HG02852 (cell line): ENCODE measurements around the gene ERICH6.
A peak's percentile ranks its signal among the peaks of the same experiment; 100 is the strongest.

Experiments used
- ATAC-seq: cut with Tn5 transposase; IDR thresholded peaks from one replicate; pipeline ENCODE4 v1.9.1; 2021; ENCODE audit warnings: mild to moderate bottlenecking, moderate library complexity; ENCODE audit not compliant: unreplicated experiment

The ERICH6 gene

DNA sequence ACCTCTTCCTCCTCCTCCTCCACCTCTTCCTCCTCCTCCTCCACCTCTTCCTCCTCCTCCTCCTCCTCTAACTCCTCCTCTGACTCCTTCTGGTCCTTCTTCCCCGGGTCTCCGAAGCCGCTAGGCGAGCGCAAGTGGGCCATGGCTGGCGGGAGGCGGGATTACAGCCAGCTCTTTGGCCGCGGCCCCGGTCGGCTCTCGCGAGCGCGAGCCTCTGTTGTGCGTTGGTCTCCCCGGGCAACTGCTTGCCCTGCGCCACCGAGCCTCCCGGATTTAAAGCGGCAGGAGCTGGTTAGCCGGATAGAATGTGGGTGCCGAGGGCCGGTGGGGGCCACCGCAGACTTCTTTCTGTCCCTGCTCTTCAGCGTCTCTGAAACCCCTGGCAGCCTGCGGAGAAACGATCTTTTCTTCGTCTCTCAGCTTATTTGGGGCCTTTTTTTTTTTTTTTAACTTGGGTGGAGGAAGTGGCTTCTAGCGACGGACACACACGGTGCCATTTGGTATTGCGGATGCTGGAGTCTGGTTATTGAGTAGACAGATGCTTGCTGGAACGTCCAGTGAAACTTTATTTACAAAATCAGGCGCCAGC lies at the start of gene ERICH6:
TSS of gene ERICH6 (minus strand) at position 165 of the 589 bp plus-strand sequence. CDS start at position 143, 22 bp downstream.
- ATAC-seq = peak; percentile 98

DNA sequence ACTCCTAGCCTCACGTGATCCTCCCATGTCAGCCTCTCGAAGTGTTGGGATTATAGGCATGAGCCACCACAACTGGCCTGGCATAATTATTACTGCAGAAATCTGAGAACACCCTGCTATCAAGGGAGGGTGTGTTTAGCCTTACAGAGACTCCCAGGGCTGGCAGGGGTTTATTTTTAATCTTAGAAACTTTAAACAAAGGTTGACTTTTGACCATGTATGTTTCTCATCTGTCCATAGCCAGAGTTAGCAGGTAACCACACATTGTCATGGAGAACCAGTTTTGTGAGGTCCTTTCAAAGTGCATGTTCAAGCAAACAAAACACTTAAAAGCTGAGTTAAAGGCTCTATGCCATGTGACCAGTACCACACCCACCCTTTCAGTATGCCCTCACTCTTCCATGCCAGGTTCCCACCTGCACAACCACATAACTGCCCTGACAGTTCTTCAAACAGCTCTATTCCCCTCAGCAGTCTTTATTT lies 48.1 kb upstream of the ERICH6 start:
- no peak for ATAC-seq

DNA sequence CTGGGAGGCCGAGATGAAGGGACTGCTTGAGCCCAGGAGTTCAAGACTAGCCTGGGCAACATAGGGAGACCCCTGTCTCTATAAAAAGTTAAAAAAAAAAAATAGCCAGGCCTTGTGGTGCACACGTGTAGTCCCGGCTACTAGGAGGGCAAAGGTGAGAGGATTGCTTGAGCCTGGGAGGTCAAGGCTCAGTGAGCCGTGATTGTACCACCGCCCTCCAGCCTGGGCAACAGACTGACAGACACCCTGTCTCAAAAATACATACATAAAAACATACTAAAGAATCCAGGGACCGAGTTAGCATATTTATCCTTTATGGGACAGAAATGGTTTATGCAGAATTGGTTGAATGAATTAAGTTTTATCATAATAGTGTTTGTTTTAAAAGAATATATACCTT lies 45.5 kb upstream of the ERICH6 start:
- no peak for ATAC-seq

GRCh38 chr3:150748684-150749047 lies 44.9 kb upstream of the ERICH6 start:
- no peak for ATAC-seq

GRCh38 chr3:150747886-150748683 lies 44.4 kb upstream of the ERICH6 start:
- ATAC-seq = no peak

DNA sequence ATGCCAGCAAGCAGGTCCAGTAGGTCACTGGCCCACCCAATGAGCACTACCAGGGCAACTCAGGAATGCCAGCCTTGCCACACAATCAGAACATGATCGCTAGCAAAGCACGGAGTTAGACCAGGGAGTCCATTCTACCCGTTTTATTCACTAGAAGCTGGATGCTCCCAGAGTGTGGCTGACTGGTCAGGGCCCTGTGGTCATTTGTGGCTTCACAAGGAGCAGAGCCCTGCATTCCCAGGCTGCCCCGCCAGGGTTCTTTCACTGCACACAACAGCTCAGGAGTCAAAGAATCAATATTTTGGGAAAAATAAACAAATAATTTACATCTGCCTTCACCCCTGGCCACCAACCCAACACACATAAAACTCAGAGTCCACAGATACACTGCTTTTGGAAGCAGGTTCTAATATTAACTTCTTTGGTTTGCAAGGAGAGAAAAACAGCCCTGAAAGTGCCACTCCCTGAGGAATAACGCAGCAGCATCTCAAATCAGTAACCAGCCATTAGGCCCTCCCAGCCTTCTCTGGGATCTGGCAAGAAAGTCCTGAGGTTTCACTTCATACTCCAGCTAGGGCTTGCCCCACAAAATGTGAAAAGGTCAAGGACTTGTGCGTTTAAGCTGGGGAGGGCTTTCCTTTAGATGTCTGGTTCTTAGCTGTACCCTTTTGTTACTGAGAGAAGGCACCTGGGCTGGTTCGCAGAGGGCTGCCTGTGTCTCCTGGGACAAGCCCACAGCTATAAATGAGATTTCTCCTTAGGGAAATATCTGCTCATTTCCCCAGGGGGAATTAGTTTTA lies 43.3 kb upstream of the ERICH6 start:
- no peak for ATAC-seq

DNA sequence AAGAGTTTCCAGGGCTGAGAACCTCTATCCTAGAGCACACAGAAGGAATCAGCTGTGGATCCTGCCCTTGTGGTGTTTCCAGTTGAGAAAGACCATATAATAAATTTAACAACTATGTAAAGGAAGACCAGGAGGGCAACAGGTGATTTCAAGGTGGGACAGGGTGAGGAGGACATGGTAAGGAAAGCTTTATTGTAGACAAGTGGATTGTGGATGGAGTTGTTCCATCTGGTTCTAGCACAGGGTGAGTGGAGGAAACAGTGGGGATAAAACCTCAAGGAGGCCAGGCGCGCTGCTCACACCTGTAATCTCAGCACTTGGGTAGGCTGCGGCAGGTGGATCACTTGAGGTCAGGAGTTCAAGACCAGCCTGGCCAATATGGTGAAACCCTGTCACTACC lies 42.1 kb upstream of the ERICH6 start:
- no peak for ATAC-seq

DNA sequence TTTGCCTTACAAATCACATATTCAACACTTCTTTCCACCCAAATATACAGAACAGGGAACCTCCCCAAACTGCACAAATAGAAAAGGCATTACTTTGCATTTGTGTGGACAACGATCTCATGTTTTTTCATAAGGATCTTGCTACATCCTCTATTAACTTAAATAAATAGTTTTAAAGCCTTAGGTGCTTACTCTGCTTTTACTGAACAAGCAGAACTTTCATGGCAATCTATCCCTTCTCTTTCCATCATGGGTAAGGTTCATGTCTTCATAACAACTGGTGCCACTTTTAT lies 41.1 kb upstream of the ERICH6 start:
- no peak for ATAC-seq

- ATAC-seq = no peak
These were observed 40.6 kb upstream of the ERICH6 start for GRCh38 chr3:150744041-150744918.

DNA sequence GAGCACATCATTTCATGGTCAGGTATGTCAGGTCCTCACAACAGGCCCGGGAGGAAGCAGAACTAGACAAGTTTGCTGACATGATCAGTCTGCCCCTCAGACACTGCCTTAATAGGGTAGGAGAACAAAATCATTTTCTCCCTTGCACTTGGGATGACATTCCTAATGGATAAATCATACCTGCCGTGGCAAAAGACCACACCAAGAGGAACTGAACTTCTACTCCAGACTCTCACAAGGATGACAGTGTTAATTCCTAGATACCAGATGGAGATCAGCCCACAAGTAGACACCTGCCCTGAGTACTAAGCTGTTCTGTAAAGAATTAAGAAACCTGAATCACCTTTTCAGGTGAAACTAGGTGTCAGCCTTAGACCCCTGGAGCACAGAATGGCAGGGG lies 39.8 kb upstream of the ERICH6 start:
- no peak for ATAC-seq

GRCh38 chr3:150742679-150743078 lies 39.0 kb upstream of the ERICH6 start:
- no peak for ATAC-seq

DNA sequence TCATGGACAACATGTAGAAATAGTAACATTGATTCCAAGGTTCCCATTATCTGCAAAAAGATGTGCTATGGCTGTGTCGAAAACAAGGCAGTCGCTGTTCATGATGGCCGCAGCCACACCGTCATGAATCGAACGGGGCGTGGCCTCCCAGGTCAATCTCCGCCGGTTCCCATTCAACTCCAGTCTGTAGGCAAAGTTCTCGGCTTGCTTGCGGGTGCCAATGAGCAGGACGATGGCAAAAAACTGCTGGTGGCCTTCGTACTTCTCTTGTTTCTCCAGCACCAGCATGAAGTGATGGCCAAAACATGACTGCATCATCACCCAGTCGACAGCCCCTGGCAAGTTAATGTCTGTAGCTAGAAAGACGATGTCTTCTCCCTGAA lies 38.4 kb upstream of the ERICH6 start:
- no peak for ATAC-seq

- ATAC-seq = no peak
These were observed 37.9 kb upstream of the ERICH6 start for GRCh38 chr3:150741497-150742140.

DNA sequence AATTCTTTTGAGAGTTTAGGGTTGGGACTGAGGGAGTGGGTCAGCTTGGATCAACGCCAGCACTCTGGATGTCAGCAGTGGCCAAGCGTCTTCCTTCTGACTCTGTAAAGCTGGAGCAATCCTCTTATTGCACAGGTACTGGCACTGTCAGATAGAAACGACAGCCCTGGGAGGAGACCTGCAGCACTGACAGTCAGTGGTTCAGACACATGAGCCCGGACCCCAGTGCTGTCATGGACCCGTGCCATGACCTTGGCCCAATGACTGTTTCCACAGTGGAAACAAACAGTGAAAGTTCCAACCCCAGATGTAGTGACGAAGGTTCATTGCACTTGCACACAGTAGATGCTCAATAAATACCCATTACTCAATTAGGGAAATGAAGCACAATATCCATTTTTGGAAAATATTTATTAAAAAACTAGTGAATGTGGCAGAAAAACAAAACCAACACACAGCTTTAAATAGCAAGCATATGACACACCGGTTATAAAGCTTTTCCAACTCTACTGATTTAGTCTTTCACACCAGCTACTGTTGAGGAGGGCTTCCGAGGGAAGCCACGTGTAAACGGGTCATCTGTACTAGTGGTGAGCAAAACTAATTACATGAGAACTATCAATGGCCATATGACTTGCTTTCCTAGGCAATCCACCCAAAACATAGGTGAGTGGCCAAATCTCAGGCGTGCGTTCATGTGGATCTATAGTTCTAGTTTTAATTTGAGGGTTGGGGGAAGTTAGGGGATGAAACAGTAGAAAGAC lies 37.2 kb upstream of the ERICH6 start:
- no peak for ATAC-seq

DNA sequence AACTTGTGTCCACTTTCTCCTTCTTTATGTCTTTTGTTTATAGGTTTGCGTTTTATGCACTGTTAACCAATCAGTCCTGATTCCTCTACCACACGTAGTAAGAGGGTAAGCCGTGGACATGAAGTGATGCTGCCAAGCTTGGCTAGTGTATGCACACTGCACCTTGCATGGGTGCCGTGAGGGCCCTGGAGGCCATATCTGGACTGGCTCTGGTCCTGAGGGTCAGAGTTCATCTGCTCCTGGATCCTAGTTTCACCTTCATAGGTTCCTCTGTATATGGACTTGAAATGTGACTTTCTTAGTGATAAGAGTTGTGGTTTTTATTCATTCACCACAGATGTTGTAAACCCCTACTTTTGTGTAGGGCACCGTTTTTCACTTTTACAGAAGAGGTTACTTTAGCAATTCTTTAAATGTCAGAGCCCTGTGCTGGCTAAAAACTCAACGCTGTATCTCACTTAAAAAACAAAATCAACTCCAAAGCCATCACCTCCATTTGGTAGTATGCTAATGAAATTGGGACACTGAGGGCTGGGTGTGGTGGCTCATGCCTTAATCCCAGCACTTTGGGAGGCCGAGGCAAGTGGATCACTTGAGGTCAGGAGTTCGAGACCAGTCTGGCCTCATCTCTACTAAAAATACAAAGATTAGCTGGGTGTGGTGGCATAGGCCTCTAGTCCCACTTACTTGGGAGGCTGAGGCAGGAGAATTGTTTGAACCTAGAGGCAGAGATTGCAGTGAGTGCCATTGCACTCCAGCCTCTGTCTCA lies 36.3 kb upstream of the ERICH6 start:
- no peak for ATAC-seq

GRCh38 chr3:150739200-150739863 lies 35.6 kb upstream of the ERICH6 start:
- no peak for ATAC-seq

DNA sequence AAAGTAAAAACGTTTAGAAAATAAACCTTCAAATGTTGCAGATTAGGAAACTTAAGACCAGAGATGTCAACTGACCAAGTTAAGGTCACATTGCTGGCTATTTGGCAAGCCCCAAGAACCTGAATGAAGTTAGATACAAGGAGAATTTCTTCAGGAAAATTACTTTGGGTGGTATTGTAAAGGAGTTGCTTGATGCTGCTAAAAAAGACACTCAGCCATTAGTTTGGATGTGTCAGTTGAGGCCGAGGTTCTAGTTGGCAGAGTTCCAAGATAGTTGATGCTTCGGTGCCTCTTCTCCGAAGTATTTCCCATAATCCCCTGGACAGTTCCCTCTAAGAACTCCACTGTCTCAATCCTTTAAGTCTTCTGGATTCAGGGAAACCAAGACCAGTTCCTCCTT lies 35.0 kb upstream of the ERICH6 start:
- ATAC-seq = no peak

GRCh38 chr3:150737874-150738679 lies 34.4 kb upstream of the ERICH6 start:
- ATAC-seq = peak; percentile 29
